HG03558 (cell line): ENCODE results near the gene GPR108.

ENCODE experiments used
- ATAC-seq: cut with Tn5 transposase; IDR thresholded peaks from one replicate; pipeline ENCODE4 v1.9.1; 2021; ENCODE audit warnings: moderate number of reproducible peaks; ENCODE audit not compliant: unreplicated experiment; ENCODE audit errors: extremely low read depth

The GPR108 gene

DNA sequence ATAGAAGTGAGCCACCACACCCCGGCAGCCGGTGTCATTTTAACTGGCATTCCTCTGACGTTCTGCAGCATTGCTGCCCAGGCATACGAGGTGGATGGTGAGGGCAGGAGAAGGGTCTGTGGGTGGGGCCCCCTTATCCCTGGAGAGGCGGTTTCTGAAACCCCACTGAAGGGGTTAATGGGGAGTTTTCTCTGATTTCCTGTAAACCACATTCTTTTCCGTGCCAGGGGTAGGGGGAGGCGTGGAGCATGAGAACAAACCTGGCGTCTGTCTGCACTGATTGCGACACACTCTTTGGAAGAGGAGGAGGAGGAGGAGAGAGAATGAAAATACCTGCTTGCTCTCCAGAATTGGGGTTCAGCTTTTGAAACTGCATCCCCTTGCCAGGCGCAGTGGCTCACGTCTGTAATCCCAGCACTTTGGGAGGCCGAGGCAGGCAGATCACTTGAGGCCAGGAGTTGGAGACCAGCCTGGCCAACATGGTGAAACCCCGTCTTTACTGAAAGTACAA lies 14.2 kb downstream of the GPR108 start:
- no peak for ATAC-seq

DNA sequence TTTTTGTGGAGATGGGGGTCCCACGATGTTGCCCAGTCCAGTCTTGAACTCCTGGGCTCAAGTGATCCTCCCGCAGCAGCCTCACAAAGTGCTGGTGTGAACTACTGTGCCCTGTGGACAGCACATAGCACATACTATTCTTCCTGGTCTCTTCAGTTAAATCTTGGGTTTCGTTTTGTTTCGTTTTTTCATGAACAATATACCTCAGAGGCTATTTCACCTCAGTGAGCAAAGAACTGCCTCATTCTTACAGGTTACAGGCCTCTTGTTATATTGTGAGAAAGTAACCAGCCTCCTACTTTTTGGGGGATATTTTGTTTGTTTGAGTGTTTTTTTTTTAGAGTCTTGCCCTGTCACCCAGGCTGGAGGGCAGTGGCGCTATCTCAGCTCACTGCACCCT lies 15.6 kb downstream of the GPR108 start:
- no peak for ATAC-seq

DNA sequence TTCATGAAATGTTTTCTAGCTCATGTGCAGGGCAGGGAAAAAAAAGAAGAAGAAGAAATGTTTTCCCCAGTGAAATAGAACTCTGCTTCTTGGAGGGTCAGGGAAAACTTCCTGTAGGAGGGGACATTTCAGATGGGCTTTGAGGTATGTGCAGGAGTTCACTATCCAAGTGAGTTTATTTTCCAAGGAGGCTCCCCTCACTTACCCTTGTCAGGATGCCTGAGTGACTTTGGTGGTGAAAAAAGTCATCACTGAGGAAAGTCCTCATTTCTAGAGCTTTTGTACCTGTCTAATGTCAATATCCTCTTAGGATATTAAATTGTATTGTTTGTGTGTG lies 16.3 kb downstream of the GPR108 start:
- no peak for ATAC-seq

DNA sequence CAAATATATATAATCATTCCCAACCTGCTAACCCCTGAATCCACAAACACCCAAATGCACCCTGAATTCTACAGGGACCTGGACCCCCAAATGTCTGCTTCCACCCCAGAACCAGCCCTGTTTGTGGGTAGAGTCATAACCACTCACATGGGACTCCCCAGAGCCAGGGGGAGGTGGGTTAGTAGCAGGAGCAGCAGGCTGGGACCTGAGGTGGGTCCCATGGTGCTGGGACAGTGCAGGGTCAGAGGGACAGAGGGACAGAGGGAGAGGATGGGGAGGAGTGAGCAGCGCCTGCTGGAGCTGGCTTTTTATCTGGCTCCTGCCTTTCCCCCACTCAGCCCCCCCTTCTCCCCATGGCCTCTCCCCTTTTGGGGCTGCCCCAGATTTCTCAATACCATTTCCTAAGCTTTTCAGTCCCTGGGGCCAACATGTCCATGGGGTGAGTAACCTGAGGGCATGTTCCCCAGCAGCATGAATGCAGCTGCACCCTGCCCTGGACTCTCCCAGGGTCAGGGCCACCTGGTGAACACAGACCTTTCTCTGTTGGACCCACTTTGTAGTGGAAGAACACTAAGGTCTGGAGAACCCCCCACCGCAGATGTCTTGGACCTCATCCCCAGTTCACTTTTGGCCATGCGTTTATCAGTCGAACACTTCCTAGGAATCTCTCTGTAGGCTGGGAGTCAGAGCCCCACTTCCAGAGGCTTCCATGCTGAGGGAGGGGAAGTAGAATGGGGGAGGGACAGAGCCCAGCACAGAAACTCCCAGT lies 16.8 kb downstream of the GPR108 start, which contains the start of gene C3:
TSS of gene C3 (minus strand) at position 282 of the 769 bp plus-strand sequence. CDS start at position 221, 61 bp downstream.
- ATAC-seq = no peak

DNA sequence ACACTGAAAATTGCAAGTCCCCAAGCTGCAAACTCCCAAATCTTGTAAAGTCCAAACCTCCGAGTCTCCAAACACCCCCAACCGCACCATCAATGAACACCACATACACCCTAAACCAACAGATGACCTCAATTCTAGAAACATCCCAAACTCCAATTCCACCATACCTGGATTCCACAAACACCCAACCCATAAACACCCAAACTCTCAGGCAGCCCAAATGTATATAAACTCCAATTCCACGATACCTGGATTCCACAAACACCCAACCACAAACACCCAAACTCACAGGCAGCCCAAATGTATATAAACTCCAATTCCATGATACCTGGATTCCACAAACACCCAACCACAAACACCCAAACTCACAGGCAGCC lies 17.4 kb downstream of the GPR108 start:
- ATAC-seq = no peak

DNA sequence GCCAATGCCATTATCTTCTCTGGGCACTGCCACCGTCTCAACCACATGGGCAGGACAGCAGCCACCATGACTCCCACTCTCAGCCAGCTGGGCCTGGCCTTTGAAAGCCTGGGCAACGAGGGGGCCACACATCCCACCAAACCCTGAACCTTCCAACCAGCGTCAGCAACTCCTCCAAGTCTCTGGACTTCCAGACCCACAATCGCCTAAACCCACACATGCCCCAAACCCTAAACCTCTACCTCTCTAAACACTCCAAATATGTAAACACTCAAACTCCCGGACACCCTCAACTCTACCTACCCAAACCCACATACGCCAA lies 17.9 kb downstream of the GPR108 start:
- ATAC-seq = no peak

DNA sequence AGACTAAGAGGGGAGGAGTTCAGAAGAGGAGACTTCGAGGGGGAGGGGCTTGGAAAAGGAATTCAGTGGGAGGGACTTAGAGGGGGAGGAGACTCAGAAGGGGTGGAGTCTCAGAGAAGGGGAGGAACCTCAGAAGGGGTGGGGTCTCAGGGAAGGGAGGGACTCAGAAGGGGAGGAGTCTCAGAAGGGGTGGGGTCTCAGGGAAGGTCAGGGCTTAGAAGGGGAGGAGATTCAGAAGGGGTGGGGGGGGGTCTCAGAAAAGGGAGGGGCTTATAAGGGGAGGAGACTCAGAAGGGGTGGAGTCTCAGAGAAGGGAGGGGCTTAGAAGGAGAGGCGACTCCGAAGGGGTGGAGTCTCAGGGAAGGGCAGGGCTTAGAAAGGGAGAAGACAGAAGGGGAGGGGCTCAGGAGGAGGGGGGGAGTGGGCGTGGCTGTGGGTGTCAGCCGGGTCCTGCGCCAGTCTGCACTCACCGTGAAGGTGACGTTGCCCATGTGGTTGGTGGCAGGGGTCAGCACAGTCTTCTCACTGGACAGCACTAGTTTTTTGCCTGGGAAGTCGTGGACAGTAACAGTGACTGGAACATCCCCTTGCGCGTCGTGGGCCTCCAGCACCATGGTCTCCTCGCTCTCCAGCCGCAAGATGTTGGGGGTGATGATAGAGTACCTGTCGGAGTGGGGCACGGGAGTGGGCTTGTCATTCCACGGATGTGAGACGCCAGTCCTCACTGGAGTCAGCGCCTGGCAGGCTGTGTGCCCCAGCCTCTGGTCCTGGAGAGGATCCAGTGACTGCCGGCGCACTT lies 18.4 kb downstream of the GPR108 start:
- ATAC-seq = no peak

DNA sequence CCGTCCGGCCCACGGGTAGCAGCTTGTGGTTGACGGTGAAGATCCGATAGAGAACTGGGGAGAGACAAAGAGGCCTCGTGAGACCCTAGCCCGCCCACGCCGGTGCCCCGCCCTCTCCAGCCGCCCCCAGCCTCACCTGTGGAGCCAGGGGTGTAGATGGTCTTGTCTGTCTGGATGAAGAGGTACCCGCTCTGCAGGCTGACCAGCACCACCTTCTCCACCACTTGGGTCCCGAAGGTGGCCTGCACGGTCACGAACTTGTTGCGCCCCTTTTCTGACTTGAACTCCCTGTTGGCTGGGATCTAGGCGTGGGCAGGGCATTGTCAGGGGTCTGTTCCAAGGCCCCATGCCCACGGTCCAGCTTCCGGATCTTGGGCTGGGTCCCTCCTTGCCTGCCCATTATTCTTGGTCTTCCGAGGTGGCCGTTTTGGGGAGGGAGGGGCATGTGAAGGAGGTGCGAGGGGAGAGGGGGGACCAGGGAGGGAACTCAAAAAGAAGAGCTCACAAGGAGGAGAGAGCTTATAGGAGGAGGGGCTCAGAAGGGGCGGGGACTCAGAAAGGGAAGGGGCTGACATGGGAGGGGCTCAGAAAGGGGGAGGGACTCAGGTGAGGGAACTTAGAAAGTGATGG lies 19.2 kb downstream of the GPR108 start:
- no peak for ATAC-seq

DNA sequence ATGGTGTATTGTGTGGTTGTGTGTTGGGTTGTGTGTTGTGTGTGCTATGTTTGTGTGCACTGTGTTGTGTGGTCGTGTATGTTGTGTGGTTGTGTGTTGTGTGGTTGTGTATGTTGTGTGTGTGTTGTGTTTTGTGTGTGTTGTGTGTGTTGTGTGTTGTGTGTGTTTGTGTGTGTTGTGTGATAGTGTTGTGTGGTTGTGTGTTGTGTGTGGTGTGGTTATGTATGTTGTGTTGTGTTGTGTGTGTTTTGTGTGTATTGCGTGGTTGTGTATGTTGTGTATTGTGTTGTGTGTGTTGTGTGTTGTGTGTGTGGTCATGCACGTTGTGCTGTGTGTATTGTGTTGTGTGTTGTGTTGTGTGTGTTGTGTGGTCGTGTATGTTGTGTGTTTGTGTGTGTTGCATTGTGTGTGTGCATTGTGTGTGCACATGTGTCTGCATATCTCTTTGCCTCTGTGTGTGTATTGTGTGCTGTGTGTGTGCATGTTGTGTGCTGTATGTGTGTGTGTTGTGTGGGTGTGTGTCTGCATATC lies 19.9 kb downstream of the GPR108 start:
- ATAC-seq = no peak

DNA sequence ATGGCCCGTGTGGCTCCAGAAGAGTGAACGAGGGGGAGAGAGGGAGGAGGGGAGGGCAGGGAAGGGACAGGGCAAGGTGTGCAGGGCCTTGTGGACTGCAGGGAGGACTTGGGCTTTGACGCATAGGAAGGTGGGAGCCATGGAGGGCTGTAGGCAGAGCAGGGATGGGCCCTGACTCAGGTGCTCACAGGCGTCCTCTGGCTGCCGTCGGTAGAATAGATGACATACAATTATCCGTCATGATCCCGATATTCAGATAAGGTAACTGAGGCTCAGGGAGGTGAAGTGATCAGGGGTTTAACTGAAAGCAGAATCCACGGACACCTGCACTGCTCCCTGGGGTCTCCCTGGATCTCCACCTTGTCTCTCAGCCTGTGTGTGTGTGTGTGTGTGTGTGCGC lies 20.3 kb downstream of the GPR108 start:
- no peak for ATAC-seq

DNA sequence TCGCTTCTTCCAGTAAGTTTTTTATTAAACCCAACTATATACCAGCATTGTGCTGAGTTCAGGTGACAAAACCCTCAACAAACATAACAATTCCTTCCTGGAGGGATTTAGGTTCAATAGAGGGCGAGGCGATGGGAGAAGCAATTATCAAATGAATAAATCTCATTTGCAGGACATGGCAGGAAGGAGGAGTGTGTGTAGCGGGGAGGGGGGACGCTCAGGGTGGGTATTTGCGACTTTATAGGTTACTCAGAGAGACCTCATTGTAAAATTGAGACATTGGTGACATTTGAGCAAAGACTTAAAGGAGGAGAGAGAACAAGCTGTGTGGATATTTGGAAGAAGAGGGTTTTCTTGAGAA lies 20.8 kb downstream of the GPR108 start:
- ATAC-seq = no peak

DNA sequence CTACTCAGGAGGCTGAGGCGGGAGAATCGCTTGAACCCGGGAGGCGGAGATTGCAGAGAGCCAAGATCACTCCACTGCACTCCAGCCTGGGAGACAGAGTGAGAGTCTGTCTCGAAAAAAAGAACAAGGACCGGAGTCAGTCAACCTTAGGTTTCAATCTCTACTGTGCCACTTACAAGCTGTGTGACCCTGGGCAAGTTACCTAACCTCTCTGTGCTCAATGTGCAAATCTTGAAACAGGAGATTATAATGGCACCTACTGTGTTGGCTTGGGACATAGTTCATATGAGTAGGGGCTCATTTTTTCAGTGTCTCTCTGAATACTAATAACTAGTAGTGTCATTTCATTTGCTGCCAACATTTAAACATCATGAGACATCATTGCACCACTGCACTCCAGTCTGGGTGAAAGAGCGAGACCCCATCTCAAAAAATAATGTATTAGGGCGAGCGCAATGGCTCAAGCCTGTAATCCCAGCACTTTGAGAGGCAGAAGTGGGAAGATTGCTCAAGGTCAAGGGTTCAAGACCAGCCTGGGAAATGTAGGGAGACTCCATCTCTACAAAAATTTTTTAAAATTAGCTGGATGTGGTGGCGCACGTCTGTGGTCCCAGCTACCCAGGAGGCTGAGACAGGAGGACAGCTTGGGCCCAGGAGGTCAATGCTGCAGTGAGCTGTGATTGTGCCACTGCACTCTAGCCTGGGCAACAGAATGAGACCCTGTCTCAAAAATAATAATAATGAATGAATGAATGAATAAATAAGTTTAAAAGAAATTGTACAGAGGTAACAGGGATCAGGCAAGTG lies 22.4 kb downstream of the GPR108 start:
- ATAC-seq = no peak

DNA sequence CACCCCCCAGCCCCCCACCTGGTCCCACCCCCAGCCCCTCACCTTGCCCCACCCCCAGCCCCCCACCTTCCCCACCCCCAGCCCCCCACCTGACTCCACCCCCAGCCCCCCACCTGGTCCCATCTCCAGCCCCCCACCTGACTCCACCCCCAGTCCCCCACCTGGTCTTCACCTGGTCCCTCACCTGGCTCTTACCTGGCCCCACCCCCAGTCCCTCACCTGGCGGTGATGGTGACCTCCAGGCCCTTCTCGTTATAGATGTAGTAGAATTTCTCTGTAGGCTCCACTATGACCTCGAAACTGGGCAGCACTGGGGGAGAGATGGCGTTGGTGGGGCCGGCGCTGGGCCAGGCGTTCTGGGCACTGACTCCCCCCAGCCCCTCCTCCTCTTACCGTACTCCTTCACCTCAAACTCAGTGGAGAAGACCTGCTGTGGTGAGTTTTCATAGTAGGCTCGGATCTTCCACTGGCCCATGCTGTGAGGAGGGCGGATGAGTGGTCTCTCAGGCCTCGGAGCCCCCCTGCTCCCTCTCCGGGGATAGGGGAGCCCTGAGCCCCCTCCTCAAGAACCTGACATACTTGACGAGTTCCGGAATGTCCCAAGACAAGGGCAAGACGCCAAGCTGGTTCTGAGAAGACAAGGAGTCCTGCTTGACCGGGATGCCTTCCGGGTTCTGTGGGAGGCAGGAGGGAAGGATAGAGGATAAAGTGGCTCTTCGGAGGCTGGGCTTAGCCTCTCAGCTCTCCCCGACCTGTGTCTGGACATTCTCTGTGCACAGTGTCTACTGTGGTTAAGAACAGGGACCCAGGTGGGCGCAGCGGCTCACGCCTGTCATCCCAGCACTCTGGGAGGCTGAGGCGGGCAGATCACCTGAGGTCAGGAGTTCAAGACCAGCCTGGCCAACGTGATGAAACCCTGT lies 23.3 kb downstream of the GPR108 start:
- no peak for ATAC-seq

DNA sequence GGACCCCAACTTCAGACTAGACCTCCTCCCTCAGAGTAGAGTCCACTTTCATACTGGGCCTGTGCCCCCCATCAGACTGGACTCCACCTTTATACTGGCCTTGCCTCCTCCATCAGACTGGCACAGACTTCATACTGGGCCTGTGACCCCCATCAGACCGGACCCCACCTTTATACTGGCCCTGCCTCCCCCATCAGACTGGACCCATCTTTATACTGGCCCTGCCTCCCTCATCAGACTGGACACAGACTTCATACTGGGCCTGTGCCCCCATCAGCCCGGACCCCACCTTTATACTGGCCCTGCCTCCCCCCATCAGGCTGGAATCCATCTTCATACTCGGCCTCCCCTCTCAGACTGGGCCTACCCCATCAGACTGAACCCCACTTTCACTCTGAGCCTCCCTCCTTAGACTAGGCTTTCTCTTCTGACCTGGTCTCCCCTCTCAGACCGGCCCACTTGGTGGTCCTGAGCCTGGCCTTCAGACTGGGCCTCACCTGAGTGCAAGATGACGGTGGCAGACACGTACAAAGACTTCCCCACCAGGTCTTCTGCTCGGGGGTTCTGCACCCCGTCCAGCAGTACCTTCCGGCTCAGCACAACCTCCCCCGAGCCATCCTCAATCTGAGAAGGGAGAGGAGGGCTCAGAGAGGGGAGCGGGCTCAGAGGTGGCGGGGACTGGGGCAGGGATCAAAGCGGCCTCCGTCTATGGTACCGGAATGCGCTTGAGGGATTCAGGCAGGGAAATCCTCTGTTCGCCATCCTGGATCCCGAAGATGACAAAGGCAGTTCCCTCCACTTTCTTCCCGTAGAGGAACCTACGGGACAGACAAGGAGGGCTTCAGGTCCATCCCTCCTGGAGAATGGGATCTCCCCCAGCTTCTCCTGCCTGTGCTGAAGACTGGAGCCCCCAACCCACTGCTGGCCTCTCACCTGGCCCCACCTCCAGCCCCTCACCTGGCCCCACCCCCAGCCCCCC lies 24.4 kb downstream of the GPR108 start:
- ATAC-seq = no peak

DNA sequence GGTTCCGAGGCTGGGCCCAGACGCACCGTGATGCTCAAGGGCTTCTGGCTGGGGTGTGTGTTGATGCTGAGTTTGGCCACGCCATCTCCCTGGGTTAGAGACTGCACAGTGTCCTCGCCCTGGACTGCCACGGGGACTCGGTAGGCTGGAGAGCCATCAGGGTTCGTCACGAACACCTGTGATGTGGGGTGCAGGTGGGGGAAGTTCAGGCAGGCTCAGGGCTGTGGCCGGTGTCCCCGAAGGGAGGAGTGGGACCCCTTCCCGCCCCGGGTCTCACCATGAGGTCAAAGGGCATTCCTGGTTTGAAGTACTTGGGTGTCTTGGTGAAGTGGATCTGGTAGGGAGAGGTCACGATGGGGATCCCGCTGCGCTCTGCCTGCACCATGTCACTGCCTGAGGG lies 25.1 kb downstream of the GPR108 start:
- no peak for ATAC-seq

DNA sequence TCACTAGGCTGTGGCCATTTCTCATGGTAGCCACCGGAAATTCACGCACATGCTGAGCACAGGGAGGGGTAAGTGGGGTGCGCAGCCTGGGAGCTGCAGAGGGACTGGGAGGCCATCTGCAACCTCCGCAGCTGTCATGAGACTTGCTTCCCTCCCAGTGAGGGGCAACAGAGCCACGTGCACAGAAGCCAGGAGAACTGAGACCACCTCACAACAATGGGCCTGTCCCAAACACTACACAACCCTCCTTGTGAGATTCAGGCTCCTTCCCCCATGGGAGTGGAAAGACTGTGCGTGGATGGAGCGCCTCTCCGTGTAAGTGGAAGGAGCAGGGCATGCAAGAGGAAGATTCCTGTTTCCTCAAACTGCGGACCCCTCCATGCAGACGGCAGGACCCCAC lies 25.8 kb downstream of the GPR108 start:
- ATAC-seq = no peak

DNA sequence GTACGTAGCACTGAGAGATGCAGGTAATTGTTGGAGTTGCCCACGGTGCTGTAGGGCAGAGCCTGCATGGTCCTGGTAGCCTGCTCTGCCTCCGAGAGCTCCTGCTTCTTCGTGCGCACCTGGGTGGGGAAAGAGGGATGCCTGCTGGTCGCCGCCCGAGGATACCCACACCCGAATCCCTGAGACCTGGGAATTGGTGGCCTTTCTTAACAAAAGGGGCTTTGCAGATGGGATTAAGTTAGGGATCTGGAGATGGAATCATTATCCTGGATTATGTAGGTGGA lies 26.4 kb downstream of the GPR108 start:
- ATAC-seq = no peak

DNA sequence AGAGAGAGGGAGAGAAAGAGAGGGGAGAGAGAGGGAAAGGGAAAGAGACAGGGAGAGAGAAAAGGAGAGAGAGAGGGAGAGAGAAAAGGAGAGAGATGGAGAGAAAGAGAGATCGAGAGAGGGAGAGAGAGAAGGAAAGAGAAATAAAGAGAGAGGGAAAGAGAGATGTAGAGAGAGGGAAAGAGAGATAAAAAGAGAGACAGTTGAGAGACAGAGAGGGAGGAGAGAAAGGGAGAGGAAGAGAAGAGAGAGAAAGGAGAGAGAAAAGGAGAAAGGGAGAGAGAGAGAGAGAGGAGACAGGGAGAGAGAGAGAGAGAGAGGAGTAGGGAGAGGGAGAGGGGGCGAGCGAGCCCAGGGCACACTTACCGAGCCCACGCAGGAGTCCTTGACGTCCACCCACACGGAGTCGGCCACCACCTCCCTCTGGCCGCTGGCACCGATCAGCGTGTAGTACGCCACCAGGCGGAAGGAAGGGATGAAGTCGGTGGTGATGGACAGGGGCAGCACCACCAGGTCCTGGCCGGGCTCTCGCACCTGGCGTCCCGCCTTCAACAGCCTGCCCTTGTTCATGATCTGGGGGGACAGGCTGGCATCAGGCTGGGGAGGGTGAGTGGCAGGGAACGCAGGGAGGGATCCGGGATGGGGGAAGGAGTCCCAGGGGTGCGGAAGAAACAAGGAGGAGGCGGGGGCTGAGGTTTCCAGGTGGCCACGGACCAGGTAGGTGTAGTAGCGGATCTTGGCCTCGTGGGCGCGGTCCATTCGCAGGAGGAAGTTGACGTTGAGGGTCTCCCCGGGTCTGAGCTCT lies 26.9 kb downstream of the GPR108 start:
- no peak for ATAC-seq
